GM19099 (cell line): ENCODE data around the gene KLHL8.

Experiments used
- POLR2A ChIP-seq: IDR thresholded peaks from 3 replicates; pipeline ENCODE4 v1.6.1; 2011; ENCODE audit warnings: low read depth; ENCODE audit not compliant: insufficient read length; ENCODE audit errors: extremely low read depth

The KLHL8 gene

DNA sequence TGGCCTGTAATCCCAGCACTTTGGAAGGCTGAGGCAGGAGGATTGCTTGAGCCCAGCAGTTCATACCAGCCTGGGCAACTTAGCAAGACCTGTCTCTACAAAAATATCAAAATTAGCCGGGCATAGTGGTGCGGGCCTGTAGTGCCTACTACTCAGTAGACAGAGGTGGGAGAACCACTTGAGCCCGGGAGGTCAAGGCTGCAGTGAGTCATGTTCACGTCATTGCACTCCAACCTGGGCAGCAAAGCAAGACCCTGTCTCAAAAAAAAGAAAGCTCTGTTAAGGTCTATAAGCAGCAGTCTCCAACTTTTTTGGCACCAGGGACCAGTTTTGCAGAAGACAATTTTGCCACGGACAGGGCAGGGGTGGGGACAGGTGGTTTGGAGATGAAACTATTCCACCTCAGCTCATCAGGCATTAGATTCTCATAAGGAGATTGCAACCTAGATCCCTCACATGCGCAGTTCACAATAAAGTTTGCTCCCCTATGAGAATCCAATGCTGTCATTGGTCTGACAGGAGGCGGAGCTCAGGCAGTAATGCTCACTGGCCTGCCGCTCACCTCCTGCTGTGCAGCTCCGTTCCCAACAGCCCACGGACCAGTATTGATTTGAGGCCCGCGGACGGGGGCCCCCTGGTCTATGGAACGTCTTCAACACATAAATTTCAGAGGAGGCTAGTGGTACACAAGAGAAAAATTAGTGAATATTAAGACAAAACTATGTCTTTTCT is 67.9 kb downstream of the KLHL8 start:
- TF ChIP-seq POLR2A, result no peak

DNA sequence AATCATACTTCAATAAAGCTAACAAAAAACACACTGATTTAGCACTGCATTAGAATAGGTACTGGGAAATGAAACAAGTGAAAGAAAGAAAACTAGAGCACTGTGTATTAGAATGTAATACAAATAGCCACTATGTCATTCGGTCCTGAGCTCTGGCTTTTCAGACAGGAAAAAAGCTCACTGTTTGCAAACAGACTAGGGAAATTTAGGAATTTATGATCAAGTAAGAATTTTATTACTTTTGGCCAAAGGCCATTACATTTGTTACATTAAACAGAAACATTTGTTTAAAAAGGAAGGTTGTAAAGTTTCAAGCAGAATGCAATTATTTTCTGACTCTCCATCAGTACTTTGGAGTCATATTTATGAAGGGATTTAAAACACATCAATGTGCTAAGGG is 68.7 kb downstream of the KLHL8 start:
- no peak for TF ChIP-seq POLR2A

DNA sequence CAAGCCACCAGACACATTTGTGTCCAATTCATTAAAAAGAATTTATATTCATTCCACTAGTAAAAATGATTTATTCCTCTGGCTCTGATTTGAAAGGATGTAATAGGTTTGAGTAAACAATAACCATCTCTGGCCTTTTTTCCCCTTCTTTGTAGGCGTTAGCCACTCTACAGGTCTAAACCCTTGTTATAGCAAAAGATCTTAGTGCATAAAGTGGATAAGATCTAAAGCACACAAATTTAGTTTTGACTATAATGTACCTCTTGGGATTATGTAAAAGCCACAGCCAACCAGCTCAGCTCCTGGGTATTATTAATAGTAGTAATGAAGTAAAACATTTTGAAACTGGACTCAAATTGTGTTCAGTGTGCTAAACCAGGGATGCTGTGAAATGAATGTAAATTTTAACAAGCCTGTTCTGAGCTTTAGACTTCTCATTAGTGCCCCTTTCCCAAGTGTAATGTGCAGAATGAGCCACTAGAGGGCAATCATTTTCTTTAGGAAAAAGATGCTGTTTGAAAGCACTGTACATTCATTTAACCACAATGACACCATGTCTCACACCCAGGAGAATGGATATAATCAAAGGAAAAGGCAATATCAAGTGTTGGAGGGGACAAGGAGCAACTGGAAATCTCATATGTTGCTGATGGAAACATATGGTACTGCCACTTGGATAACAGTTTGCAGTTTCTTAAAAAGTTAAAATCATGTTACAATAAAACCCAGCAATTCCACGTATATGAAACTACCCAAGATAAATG is 69.7 kb downstream of the KLHL8 start:
- no peak for TF ChIP-seq POLR2A

DNA sequence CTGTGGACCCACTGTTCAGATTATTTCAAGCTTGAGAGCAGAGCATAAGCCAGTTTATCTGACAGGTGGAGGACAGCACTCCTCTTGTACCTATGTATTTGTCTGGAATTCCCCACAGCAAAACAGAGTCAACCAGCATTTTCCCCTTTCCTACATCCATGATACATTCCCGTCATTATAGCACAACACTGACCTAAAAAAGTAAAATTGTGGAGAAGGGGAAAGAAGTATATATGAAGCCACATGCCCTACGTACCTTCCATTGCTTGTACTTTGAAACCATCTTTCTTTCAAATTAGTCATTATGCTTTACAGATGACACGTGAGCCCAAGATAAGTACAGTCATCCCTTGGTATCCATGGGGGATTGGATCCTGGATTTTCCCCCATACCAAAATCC is 73.3 kb downstream of the KLHL8 start:
- no peak for TF ChIP-seq POLR2A

DNA sequence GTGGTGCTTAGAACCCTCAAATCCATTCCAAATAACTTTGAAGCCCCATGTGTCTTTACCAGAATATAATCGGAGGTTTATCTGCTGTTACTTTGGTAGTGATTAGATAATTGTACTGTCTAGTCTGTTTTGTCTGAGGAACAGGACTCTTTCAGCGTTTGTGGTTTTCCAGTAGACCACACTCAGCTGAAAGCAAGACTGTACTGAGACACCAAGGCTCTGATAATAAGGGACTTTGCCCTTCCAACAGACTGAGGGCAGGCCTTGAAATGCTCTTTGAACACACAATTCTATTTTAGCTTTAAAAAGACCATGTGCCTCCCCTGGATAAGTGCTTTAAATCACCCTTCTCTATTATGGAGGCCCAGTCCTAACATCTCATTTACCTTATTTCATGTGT is 76.1 kb downstream of the KLHL8 start:
- no peak for TF ChIP-seq POLR2A

DNA sequence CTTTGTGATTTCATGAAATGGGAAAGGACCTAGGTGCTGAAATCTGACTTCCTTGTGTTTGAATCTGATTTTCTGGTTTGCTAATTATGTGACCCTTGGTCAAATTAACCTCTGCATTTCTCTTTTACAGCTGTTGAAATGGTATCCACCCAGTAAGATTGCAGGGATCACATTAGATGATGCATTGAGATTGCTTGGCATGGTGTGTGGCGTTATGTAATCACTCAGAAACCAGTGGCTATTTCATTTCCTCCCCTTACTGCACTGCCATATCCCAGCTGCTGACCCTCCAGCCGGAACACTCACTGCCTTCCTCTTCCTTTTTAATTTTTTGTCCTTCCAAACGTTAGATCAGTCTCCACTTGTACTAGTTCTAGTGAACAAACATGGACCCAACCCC is 79.0 kb downstream of the KLHL8 start:
- TF ChIP-seq POLR2A, result no peak

DNA sequence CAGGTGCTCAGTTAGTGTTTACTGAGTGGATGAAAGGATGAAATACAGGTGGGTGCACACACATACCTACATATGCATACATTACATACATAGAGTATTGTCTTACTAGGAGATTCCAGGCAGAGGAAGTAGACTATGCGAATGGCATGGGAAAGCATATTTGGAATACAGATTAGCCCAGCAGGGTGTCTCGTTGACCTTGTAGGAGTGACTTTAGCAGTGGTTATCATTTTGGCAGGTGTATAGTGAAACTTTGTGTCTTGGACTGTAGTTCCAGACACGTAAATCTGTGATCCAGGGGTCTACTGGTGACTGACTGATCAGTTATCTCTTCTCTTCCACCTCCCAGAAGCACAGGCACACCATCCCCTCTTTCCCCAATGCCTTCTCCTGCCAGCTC is 86.3 kb downstream of the KLHL8 start:
- no peak for TF ChIP-seq POLR2A

DNA sequence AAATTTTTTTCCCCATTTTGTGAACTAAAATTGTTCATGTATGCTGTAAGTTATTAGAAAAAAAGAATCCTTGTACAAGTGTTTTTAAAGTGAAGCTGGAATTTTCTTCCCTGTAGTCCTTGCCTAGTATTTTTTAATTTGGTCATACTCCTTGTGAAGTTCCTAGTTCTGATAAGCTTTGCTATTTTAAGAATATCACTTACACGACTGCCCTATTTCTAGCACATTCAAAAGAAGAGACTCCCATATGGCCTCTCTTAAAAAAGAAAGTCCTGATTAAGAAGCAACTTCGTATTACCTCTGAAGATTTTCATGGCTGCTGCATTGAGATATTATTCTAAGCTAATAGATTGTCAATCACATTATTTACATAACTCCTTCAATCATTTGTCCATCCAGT is 87.2 kb downstream of the KLHL8 start:
- TF ChIP-seq POLR2A, result no peak

DNA sequence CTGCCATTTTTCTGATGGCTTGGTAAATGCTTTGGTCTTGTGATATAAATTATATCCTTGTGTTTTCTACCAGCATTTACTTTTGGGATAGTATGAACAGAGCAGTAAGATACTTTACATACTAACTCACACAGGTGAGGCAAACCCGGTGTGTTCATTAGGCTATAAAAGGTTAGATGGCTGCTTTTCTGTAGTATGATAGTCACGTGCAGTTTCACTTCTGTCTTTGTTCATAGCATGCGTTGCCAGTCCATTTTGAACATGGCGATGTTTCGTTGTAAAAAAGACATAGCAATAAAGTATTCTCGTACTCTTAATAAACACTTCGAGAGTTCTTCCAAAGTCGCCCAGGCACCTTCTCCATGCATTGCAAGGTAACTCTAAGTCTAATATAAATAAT is 88.4 kb downstream of the KLHL8 start:
- no peak for TF ChIP-seq POLR2A

DNA sequence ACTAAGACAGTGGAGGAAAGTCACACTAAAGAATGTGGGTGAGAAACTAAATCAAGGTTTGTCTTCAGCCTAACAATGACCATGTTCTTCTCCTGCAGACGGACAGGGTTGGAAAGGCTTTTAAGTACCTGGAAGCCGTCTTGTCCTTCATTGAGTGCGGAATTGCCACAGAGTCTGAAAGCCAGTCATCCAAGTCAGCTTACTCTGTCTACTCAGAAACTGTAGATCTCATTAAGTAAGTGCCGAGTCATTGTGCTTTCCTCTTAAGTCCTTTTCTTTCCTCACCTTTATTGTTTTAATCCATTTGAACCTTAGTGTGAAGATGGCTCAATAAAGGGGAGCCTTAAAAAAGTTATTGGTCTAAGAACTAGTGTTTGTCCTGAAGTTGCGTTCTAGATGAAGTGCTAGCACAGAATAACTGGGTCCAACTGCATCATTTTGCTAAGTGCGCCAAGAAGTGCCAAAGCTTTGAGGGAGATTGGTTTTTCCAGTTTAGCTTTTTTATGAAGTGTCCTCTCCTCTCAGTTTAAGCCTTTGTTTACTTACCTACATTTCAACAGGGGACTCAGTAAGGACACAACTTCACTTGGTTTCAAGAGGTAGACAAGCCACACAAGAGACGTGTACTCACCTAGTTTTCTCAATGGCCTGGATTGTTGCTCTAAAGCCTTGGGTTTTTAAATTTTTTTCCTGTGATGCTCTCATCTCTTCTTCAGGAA is 89.3 kb downstream of the KLHL8 start:
- TF ChIP-seq POLR2A, result no peak

DNA sequence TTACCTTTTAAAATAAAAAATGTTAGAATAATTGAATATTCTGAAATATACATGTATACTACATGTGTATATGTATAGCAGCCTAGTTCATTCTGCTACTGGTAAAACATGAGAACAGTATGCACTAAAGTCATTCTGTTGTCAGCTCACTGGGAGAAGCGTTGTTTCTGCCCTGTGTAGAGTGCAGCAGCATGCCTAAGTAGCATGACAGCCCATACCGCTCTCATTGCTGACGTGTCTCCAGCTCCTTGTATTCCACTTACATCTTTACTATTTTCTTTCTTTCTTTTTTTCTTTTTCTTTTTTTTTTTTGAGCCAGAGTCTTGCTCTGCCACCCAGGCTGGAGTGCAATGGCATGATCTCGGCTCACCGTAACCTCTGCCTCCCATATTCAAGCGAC is 90.7 kb downstream of the KLHL8 start:
- no peak for TF ChIP-seq POLR2A

DNA sequence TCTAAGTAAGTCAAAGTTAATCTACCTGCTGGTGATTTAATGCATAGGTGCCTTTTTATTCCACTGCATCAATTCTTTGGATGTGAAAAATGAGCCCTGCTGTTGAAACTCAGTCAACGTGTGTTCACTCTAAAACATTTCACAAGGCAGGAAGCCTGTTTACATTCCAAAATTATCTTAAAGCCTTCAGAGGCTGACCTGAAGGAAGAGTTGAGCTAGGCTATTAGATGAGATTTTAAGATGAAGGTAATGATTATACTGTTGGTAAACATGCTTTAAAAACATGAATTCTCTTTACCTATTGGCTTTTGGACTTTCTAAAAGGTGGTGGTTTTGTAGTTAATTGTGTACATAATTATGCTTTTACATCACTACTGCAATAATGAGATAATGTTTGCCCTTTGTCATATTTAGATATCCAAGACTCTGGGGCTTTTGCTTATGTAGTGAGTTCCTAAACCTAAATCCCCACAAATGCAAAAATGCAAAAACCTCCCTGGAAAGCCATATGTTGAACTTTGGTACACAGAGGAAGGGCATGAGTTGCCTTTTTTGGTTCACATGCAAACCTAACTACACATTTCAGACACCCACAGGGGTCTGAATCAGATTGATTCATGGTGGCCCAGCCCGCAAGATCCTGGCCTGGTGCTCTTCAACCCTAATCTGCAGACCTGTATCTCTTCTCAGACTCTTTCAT is 92.3 kb downstream of the KLHL8 start:
- TF ChIP-seq POLR2A, result no peak

DNA sequence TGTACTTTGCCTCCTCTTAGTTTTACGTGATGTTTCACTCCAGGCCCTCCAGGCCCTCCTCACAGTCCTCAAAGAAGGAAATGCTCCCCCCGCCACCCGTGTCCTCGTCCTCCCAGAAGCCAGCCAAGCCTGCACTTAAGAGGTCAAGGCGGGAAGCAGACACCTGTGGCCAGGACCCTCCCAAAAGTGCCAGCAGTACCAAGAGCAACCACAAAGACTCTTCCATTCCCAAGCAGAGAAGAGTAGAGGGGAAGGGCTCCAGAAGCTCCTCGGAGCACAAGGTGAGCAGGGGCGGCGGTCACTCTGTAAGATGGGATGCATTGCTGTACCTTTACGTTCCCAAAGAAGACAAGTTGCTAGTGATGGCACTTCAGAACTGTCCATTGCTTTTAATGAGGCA is 94.4 kb downstream of the KLHL8 start:
- TF ChIP-seq POLR2A, result no peak

DNA sequence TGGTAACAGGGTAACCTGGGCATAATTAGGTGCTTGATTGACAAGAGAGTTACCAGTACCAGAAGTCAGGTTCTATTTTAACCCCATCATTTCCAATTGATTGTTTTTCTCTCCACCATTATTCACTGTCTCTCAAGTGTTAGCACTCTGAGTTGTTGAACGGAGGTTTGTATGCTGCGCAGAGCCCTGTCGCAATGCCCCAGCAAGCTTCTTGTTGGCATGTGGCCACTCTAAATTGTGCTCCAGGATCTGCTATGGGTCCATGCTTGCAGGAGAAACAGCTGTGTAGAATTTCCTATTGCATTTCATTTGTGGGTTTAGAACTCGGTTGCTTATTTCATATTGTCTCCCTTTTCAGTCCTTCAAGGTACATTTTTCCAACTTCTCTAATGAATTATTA is 98.2 kb downstream of the KLHL8 start:
- TF ChIP-seq POLR2A, result no peak

DNA sequence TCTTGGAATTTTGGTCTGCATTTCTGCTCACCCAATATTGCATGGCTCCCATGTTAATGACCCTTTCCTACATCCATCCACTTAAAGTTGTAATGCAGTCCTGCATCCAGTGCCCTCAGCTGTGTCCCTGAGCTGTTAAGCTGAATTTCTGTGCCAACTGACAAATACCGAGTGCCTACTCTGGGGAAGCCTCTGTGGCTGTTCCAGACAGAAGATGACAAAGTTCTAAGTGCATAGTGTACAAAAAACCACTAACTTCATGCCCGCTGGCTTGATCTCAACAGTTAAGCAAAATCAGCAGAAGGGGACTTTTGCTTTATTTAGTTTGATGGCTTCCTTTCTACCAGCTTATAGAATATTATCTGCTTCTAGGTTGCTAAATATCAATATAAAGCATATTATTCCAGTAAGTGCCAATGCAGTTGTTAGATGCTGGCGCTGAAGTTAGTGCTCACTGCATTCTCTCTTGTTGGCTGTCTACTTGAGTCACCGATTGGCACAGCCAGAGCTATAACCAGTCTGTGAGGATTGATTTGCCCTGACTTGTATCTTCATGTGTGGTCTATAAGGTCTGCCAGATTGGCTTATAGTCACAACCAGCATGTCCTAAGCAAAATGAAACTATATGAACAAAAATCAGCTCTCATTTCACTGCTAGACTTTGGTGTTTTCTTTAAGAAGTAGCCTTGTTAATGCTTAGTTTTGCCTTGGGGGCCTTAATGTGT is 98.9 kb downstream of the KLHL8 start:
- TF ChIP-seq POLR2A, result no peak
